Mesenchymal stem cell (in vitro differentiated cells and primary cell): ENCODE data around the gene HS2ST1.

Source experiments
- DNase-seq: peaks from one replicate; pipeline ENCODE4 v3.0.0-alpha.2; 2013
- H2AFZ ChIP-seq: one replicate; pipeline ENCODE4 v1.6.1; 2013; ENCODE audit warnings: low read depth, mild to moderate bottlenecking, control low read depth, inconsistent platforms, low read length, moderate library complexity
- H2AK5ac ChIP-seq: 2 replicates; pipeline ENCODE4 v1.6.1; 2013; ENCODE audit warnings: low read length, moderate library complexity, mild to moderate bottlenecking, inconsistent platforms; ENCODE audit not compliant: severe bottlenecking
- H2BK120ac ChIP-seq: one replicate; pipeline ENCODE4 v1.6.1; 2013; ENCODE audit warnings: low read depth, mild to moderate bottlenecking, inconsistent platforms, low read length, moderate library complexity
- H2BK12ac ChIP-seq, 2 experiments: one replicate each; pipeline ENCODE4 v1.6.1; 2013; ENCODE audit warnings: inconsistent platforms in 2 of 2, low read length in 2 of 2, mild to moderate bottlenecking in 2 of 2, moderate library complexity in 2 of 2, control low read depth in 1 of 2
- H2BK15ac ChIP-seq: one replicate; pipeline ENCODE4 v1.6.1; 2013; ENCODE audit warnings: mild to moderate bottlenecking, low read depth, inconsistent platforms; ENCODE audit not compliant: poor library complexity, severe bottlenecking
- H2BK5ac ChIP-seq: 2 replicates; pipeline ENCODE4 v1.6.1; 2013; ENCODE audit warnings: low read depth, mild to moderate bottlenecking, low read length, control low read depth, inconsistent platforms; ENCODE audit not compliant: poor library complexity, severe bottlenecking
- H3K14ac ChIP-seq, 2 experiments: one replicate each; pipeline ENCODE4 v1.6.1; 2013; ENCODE audit warnings: inconsistent platforms in 2 of 2, low read length in 2 of 2, control low read depth in 1 of 2, mild to moderate bottlenecking in 1 of 2, moderate library complexity in 1 of 2
- H3K18ac ChIP-seq, 2 experiments: one replicate each; pipeline ENCODE4 v1.6.1; 2013; ENCODE audit warnings: inconsistent platforms in 2 of 2, low read length in 2 of 2, control low read depth in 1 of 2, low read depth in 1 of 2, mild to moderate bottlenecking in 1 of 2
- H3K23ac ChIP-seq, 2 experiments: one replicate each; pipeline ENCODE4 v1.6.1; 2013; ENCODE audit warnings: inconsistent platforms in 2 of 2, low read length in 2 of 2, mild to moderate bottlenecking in 2 of 2, moderate library complexity in 2 of 2, control low read depth in 1 of 2
- H3K27ac ChIP-seq: 2 replicates; pipeline ENCODE4 v1.5.1; 2013; ENCODE audit warnings: mild to moderate bottlenecking, moderate library complexity, low read length, control low read depth, inconsistent platforms; ENCODE audit not compliant: poor library complexity, severe bottlenecking
- H3K27me3 ChIP-seq, 2 experiments: 2 replicates each; pipeline versions ENCODE4 v1.6.1 to v1.7.0; 2013; ENCODE audit warnings: low read length in 2 of 2, mild to moderate bottlenecking in 2 of 2, moderate library complexity in 2 of 2, control low read depth in 1 of 2, inconsistent platforms in 1 of 2; ENCODE audit not compliant: control insufficient read depth in 1 of 2, insufficient read depth in 1 of 2
- H3K36me3 ChIP-seq, 2 experiments: 2 replicates each; pipeline versions ENCODE4 v1.6.1 to v1.7.0; 2013; ENCODE audit warnings: low read length in 2 of 2, control low read depth in 1 of 2, inconsistent platforms in 1 of 2, low read depth in 1 of 2, mild to moderate bottlenecking in 1 of 2; ENCODE audit not compliant: insufficient read depth in 2 of 2, control insufficient read depth in 1 of 2
- H3K4ac ChIP-seq, 2 experiments: one replicate each; pipeline ENCODE4 v1.6.1; 2013; ENCODE audit warnings: inconsistent platforms in 2 of 2, low read length in 2 of 2, mild to moderate bottlenecking in 2 of 2, moderate library complexity in 2 of 2, control low read depth in 1 of 2, low read depth in 1 of 2
- H3K4me1 ChIP-seq: 2 replicates; pipeline ENCODE4 v1.6.1; 2013; ENCODE audit warnings: low read depth, low read length, control low read depth; ENCODE audit not compliant: control insufficient read depth, insufficient read depth
- H3K4me2 ChIP-seq: 2 replicates; pipeline ENCODE4 v1.6.1; 2013; ENCODE audit warnings: low read length, mild to moderate bottlenecking, inconsistent platforms; ENCODE audit not compliant: poor library complexity, severe bottlenecking
- H3K4me3 ChIP-seq, 2 experiments: 2 replicates each; pipeline versions ENCODE4 v1.5.1 to v1.7.0; 2013; ENCODE audit warnings: low read length in 2 of 2, mild to moderate bottlenecking in 2 of 2, control low read depth in 1 of 2, low read depth in 1 of 2; ENCODE audit not compliant: insufficient read depth in 1 of 2
- H3K79me1 ChIP-seq: replicated peaks from 2 replicates; pipeline ENCODE4 v1.6.1; 2013; ENCODE audit warnings: mild to moderate bottlenecking, control low read depth, low read length, inconsistent platforms; ENCODE audit not compliant: poor library complexity, severe bottlenecking
- H3K9ac ChIP-seq: 2 replicates; pipeline ENCODE4 v1.7.0; 2013; ENCODE audit warnings: mild to moderate bottlenecking, low read length, moderate library complexity
- H3K9me3 ChIP-seq: 2 replicates; pipeline ENCODE4 v1.7.0; 2013; ENCODE audit warnings: mild to moderate bottlenecking, low read length; ENCODE audit not compliant: control insufficient read depth
- H4K8ac ChIP-seq: one replicate; pipeline ENCODE4 v1.6.1; 2013; ENCODE audit warnings: inconsistent platforms, mild to moderate bottlenecking, low read length, moderate library complexity
- H4K91ac ChIP-seq: one replicate; pipeline ENCODE4 v1.6.1; 2013; ENCODE audit warnings: mild to moderate bottlenecking, low read length, inconsistent platforms
- WGBS: methylation state at CpG from one replicate; pipeline ENCODE4 v1.1.7; 2013; ENCODE audit warnings: mixed read lengths; 5-methylcytosine and 5-hydroxymethylcytosine counted together

The HS2ST1 gene

GRCh38 chr1:86993269-86993985 lies 79.0 kb downstream of the HS2ST1 start:
- WGBS: no CpG with 5 or more reads among the region's 4 CpGs
- Histone ChIP-seq H3K14ac (no peak overlapping the region), H3K27me3 (no peaks in the 10 kb centered on the region), H2AFZ (no peak overlapping the region), H3K36me3 (peaks cover 0 to 7% of the 10 kb centered on the region in 2 experiments), H3K4me3 (no peak overlapping the region), H3K4me2 (no peak overlapping the region), H2BK12ac (no peak overlapping the region), H3K23ac (no peak overlapping the region), H3K27ac (no peak overlapping the region), H3K9me3 (no peaks in the 10 kb centered on the region), H4K91ac (no peak overlapping the region), H2BK120ac (no peak overlapping the region), H2BK5ac (no peak overlapping the region), H3K79me1 (peaks cover 6% of the 10 kb centered on the region), H2AK5ac (no peak overlapping the region), H4K8ac (no peak overlapping the region), H2BK15ac (no peak overlapping the region), H3K9ac (no peak overlapping the region), H3K18ac (no peak overlapping the region), H3K4ac (no peak overlapping the region), H3K4me1 (peaks cover 2% of the 10 kb centered on the region)
- peak; percentile 26 for DNase-seq

GRCh38 chr1:86994061-86994460 lies 79.6 kb downstream of the HS2ST1 start:
- no peak overlapping the region for H2BK12ac ChIP-seq
- no peaks in the 10 kb centered on the region for H3K9me3 ChIP-seq
- H3K79me1 ChIP-seq: peaks cover 6% of the 10 kb centered on the region
- no peak overlapping the region for H3K9ac ChIP-seq
- no peak overlapping the region for H2BK120ac ChIP-seq
- no peak overlapping the region for H2BK15ac ChIP-seq
- no peak overlapping the region for H3K4me2 ChIP-seq
- peaks cover 2% of the 10 kb centered on the region for H3K4me1 ChIP-seq
- no peak overlapping the region for H4K8ac ChIP-seq
- no peak overlapping the region for H3K14ac ChIP-seq
- no peaks in the 10 kb centered on the region for H3K27me3 ChIP-seq
- H3K27ac ChIP-seq: no peak overlapping the region
- H3K4ac ChIP-seq: no peak overlapping the region
- no peak overlapping the region for H3K18ac ChIP-seq
- no peak overlapping the region for H3K4me3 ChIP-seq
- no peak overlapping the region for H2BK5ac ChIP-seq
- no peak overlapping the region for H2AK5ac ChIP-seq
- no peak overlapping the region for H3K23ac ChIP-seq
- DNase-seq: no peak
- H2AFZ ChIP-seq: no peak overlapping the region
- H3K36me3 ChIP-seq: peaks cover 0 to 7% of the 10 kb centered on the region in 2 experiments
- H4K91ac ChIP-seq: no peak overlapping the region

GRCh38 chr1:86997538-86997937 lies 83.1 kb downstream of the HS2ST1 start:
- H2BK5ac ChIP-seq: no peak overlapping the region
- no peak overlapping the region for H3K4ac ChIP-seq
- WGBS: no CpG with 5 or more reads among the region's 1 CpG
- H2BK15ac ChIP-seq: no peak overlapping the region
- no peak overlapping the region for H2AFZ ChIP-seq
- no peak overlapping the region for H3K18ac ChIP-seq
- peaks cover 9% of the 10 kb centered on the region for H3K79me1 ChIP-seq
- H4K91ac ChIP-seq: no peak overlapping the region
- no peak overlapping the region for H3K4me2 ChIP-seq
- no peak for DNase-seq
- no peak overlapping the region for H3K23ac ChIP-seq
- H3K36me3 ChIP-seq: peaks cover 0 to 11% of the 10 kb centered on the region in 2 experiments
- no peak overlapping the region for H4K8ac ChIP-seq
- no peaks in the 10 kb centered on the region for H3K27me3 ChIP-seq
- H2BK120ac ChIP-seq: no peak overlapping the region
- H3K4me3 ChIP-seq: no peak overlapping the region
- H3K4me1 ChIP-seq: no peaks in the 10 kb centered on the region
- H3K9ac ChIP-seq: no peak overlapping the region
- H2AK5ac ChIP-seq: no peak overlapping the region
- H3K14ac ChIP-seq: no peak overlapping the region
- no peak overlapping the region for H2BK12ac ChIP-seq
- no peaks in the 10 kb centered on the region for H3K9me3 ChIP-seq
- H3K27ac ChIP-seq: no peak overlapping the region

- no peak overlapping the region for H2BK5ac ChIP-seq
- H3K18ac ChIP-seq: no peak overlapping the region
- H4K91ac ChIP-seq: no peak overlapping the region
- H3K36me3 ChIP-seq: peaks cover 0 to 5% of the 10 kb centered on the region in 2 experiments
- peaks cover 10% of the 10 kb centered on the region for H3K79me1 ChIP-seq
- no peak overlapping the region for H3K4me2 ChIP-seq
- no peak overlapping the region for H3K4ac ChIP-seq
- no peak overlapping the region for H2BK12ac ChIP-seq
- no peak overlapping the region for H2BK120ac ChIP-seq
- no peak overlapping the region for H2AK5ac ChIP-seq
- no peaks in the 10 kb centered on the region for H3K4me1 ChIP-seq
- no peak overlapping the region for H4K8ac ChIP-seq
- H3K27me3 ChIP-seq: no peaks in the 10 kb centered on the region
- H3K9me3 ChIP-seq: no peaks in the 10 kb centered on the region
- no peak for DNase-seq
- no peak overlapping the region for H3K9ac ChIP-seq
- H3K14ac ChIP-seq: no peak overlapping the region
- no peak overlapping the region for H2AFZ ChIP-seq
- H3K27ac ChIP-seq: no peak overlapping the region
- no peak overlapping the region for H3K23ac ChIP-seq
- WGBS: 100% methylated on average over 1 of the region's 3 CpGs
- no peak overlapping the region for H2BK15ac ChIP-seq
- H3K4me3 ChIP-seq: no peak overlapping the region
These were observed 83.8 kb downstream of the HS2ST1 start for GRCh38 chr1:86998280-86998679.
